IPS-NIHi7 (cell line): ENCODE data around the gene CMTM7.
A peak's percentile ranks its signal among the peaks of the same experiment; 100 is the strongest.
"Not testable (repeated sequence)": the region's sequence is repeated elsewhere in the genome, so short reads cannot be mapped to it uniquely, and the experiment has no call there.

ENCODE experiments used
- DNase-seq: peaks from one replicate; pipeline ENCODE4 v3.0.0; 2012; ENCODE audit warnings: mixed read lengths; ENCODE audit errors: extremely low spot score

CMTM7 gene

DNA sequence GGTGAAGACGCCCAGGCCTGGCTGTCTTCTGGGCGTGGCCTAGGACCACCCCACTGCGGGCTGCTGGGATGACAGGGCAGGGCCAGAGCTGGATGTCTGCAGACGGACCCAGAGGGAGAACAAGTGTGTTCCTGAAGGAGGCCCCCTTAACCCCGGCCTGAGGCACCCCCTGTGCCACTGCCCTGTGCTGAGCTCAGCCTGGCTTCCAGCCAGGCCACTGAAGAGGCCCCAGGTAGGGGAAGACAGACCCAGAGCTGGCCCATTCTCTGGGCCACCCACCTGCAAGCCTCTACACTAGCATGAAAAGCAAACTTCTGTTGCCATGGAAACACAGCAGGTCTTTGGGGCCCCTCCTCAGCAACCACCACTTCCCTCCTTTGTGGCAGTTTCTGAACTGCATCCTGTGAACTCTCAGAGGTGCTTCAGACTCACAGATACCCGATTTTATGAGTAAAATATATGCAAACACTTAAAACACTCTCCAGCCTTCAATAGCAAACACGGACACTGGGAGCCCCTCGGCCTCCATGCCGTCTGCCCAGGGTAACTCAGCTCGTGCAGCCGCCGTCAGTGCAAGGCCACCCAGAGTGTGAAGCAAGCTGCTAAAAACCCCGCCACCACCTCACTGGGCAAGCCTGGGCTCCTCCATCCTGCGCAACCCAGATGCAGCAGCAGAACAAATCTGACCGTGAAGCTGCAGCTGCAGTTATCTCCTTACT is 68.5 kb downstream of the CMTM7 start:
- DNase-seq = peak; percentile 84

DNA sequence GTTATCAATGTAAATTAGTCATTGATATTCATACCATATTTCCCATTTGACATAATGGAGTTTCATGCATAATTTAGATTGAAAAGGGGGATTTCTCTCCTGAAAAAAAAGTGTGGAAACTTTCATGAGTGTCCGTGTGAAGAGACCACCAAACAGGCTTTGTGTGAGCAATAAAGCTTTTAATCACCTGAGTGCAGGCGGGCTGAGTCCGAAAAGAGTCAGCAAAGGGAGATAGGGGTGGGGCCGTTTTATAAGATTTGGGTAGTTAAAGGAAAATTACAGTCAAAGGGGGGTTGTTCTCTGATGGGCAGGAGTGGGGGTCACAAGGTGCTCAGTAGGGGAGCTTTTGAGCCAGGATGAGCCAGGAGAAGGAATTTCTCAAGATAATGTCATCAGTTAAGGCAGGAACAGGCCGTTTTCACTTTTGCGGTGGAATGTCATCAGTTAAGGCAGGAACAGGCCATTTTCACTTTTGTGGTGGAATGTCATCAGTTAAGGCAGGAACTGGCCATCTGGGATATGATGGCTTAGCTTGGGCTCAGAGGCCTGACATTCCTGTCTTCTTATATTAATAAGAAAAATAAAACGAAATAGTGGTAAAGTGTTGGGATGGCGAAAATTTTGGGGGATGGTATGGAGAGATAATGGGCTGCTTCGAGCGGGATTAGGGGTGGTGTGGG is 69.3 kb downstream of the CMTM7 start:
- not testable (repeated sequence) for DNase-seq

DNA sequence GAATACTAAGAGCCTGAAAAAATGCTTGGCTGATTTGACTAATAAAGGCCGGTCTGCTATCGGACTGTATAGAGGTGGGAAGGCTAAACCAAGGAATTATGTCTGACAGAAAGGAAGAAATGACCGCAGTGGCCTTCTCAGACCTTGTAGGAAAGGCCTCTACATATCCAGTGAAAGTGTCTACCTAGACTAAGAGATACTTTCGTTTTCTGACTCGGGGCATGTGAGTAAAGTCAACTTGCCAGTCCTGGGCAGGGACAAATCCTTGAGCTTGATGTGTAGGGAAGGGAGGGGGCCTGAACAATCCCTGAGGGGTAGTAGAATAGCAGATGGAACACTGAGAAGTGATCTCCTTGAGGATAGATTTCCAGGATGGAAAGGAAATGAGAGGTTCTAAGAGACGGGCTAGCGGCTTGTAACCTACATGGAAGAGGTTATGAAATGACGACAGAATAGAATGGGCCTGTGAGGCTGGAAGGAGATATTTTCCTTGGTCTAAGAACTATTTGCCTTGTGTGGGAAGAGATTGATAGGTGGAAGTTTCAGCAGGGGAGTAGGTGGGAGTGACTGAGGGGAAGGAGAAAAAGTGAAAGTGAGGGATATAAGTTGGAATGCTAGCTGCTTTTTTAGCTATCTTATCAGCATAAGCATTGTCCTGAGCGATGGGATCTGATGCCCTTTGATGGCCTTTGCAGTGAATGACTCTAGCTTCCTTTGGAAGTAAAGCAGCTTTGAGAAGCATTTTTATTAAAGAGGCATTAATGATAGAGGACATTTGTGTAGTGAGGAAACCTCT is 70.7 kb downstream of the CMTM7 start:
- DNase-seq = not testable (repeated sequence)

DNA sequence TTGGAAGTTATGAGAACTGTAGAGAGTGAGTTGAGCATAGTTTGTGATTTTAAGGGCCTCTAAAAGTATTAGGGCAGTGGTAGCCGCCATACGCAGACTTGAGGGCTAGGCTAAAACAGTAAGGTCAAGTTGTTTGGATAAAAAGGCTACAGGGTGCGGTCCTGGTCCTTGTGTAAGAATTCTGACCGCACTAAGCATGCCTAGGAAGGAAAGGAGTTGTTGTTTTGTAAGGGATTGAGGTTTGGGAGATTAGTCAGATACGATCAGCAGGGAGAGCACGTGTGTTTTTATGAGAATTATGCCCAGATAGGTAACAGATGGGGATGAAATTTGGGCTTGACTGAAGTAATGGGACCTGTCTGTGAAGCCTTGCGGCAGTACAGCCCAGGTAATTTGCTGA is 71.8 kb downstream of the CMTM7 start:
- not testable (repeated sequence) for DNase-seq

DNA sequence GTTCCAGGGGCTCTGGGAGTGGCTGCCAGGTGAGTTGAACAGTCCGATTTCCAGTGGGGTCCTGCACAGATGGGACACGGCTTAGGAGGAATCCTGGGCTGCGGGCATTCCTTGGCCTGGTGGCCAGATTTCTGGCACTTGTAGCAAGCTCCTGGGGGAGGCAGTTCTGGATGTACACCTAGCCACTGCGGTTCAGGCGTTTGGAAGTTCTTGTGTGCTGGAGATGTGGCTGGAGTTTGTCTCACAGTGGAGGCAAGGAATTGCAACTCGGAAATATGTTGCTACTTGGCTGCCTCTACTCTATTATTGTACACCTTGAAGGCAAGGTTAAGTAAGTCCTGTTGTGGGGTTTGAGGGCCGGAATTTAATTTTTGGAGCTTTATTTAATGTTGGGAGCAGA is 73.1 kb downstream of the CMTM7 start:
- not testable (repeated sequence) for DNase-seq

DNA sequence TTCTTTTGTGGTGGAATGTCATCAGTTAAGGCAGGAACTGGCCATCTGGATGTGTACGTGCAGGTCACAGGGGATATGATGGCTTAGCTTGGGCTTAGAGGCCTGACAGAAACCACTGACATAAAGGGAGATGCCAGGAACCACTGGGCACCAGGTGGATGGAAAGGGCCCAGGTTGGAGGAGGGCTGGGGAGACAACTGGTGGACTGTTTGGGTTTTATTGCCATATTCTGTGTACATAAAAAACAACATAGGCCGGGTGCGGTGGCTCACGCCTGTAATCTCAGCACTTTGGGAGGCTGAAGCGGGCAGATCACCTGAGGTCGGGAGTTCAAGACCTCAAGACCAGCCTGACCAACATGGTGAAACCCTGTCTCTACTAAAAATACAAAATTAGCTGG is 75.2 kb downstream of the CMTM7 start:
- DNase-seq = not testable (repeated sequence)

DNA sequence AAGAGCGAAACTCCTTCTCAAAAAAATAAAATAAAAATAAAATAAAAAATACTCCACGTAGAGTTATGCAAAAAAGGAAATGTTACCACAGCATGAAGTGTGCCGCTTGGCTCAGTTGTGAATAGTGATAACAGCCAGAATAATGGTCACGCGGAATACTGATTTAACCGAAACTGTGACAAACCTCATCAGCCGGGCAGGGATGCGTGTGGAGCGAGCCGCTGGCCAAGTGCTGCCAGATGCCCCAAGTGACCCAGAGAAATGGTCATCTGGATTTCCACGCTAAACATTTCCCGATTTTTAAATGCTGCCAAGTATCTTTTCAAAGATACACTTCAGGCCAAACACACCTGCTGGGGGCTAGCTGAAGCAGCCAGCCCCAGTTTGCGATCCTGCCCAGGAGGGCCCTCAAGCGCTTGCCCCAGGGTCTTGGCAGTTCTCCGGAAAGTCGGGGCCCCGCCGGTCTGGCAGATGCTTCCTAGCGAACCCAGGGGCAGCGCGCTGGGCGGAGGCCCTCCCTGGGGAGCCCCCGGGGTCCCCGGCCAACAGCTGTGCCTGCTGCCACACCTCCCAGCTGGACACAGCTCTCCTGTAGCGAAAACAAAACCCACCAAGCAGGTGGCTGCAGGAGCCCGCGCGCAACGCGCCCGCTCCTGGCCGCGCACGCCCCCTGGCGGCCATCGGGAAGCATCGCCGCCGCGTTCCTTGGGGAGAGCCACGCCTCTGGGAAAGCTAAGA is 75.8 kb downstream of the CMTM7 start:
- DNase-seq = peak; percentile 91

DNA sequence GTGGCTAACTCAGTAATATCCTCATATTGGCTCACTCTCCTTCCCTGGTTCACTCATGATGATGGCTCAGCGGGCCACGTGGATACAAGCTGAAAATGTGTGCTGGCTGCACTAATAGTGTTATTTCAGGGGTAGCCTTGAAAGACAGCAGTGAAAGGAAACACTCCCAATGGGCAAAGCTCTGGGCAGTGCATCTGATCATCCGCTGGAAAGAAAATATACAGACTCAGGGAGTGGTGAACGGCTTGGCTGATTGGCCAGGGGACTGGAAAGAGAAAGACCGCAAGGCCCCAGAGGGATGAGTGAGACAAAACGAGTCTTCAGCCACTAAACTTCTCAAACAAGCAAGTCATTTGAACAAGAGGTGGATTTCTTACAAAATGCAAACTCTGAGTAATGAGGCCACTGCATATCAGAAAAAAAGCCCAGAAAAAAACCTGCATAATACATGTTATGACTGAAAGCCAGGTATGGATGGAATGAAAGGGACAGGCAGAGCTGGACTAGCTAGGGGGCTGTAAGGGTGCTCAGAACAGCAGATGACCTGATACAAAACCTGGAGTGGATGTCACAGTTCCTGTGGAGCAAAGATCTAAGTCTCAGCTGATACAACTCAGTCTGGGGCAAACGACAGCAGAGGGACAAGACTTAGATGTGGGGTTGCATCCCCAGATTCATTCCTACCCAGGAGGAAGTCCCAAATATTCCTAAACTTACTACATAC is 77.7 kb downstream of the CMTM7 start:
- no peak for DNase-seq

DNA sequence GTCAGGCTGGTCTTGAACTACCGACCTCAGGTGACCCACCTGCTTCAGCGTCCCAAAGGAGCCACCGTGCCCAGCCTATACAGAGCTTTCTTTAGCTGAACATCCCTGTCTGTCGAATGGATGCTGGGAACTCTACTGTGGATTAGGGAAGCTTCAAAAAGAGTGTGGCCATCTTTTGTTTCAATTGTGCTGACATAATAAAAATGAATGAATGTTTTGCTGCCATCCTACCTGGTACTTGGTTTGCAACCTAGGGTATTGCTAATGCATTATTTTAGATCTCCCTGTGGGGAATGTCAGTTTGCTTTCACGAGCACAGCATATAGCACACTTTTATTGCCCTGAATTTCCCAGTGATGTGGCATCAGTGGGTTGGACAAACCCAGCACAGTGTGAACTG is 78.7 kb downstream of the CMTM7 start:
- no peak for DNase-seq

DNA sequence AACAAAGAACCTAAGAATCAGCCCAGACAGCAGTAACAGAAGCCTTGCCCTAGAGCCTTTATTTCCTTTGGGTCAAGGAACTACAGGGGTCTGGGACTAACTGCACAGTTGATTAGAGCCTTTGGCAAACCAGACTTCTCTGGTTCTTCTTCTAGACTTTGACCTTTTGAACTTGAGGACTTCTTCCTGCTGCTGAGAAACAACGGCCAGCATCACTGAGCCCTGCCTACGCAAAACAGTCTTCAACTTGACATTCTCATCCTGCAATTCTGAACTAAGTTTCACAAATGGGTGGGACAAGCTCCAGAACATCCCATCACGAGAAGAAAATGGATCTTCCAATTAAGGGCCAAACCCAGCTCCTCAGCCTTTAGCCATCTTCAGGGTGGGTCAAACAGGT is 79.6 kb downstream of the CMTM7 start:
- DNase-seq = no peak

DNA sequence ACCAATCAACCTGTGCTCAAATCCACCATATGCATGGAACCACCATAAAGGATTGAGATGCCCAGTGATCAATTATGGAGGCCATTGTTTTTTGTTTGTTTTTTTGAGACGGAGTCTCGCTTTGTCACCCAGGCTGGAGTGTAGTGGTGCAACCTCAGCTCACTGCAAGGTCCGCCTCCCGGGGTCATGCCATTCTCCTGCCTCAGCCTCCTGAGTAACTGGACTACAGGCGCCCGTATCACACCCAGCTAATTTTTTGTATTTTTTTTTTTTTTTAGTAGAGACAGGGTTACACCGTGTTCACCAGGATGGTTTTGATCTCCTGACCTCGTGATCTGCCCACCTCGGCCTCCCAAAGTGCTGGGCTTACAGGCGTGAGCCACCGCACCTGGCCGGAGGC is 80.5 kb downstream of the CMTM7 start:
- not testable (repeated sequence) for DNase-seq

DNA sequence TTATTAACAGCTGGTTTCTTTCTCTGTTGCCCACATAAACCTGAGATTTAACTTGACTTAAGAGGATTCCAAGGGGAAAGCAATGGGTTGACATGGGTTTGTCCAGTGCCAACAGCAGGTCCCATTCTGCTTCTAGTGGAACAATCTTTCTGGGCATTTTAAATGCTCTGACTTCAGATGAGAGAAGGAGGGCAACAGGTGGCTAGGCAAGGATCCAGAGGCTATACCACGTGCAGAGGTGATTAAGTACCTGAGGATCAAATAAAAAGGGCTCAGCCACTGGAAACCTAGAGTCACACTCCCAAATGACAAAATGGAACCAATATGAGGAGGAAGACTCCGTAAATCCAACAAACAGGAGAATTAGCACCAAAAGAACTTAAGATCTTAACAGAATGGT is 82.5 kb downstream of the CMTM7 start:
- no peak for DNase-seq

DNA sequence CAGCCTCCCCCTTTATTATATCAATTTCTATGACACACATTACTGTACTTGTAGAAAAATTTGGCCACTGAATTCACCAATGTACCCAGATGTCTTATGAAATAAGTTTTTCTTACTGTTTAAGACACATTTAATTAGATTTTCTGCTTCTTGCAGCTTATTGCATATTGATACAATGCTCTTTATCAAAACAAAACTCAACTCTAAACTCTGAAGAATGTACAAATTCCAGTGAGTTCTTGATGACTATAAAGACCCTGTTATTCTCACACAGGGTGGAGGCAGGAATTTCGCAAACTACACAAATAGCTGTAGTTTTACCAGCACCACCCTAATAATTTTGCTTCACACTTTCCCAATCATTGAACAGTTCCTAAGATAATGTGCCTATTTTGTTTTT is 89.0 kb downstream of the CMTM7 start:
- no peak for DNase-seq

DNA sequence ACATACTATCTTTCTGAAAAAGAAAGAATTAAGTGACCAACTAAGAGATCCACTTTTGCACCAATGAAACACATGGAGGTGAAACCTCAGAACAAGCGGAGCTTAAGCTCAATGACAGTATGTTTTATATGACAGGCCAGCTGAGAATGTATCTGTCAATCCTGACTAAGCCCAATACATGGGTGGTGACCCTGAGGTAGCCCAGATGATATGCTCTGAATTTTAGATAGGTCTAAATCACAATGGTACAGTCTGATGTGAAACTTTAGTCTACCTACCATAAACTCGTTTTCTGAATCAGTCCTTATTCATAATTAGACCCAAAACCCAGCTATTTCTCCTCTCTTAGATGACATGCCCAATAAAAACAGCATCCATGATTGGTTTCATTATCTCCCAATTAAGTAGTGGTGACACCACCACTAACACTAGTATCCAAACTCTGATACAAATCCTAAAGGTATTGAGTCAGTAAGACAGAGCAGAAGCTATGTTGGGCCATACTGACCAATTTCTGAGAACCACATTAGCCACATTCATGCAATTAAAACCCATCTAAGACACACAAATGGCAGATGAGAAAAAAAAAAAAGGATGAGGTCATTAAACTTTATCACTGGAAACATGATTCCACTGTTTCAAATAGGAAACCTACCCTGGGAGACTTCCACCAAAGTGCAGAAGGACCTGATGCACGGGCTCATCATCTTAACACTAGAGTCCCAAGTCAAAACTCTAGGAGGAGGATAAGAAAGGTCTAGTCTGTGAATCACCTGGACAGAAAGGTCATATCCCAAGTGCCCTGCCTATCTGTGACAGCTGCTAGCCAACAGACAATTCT is 90.4 kb downstream of the CMTM7 start:
- DNase-seq = no peak

DNA sequence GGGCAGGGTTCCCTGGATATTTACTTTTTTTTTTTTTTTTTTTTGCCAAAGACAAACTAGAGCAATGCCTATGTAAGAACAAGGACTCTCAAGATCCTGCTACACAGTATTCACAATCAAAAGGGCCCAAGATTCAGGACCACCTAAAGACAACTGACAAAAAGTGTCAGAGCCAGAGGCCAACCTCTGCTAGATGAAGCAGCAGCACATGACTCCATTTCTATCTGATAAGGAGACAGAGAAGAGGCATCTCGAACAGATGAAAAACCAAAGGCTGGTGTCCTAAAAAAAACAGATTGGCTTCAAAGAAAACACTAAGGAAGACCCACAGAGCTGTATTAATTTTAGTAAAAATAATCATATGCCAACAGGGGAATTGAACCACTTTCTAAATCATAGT is 91.0 kb downstream of the CMTM7 start:
- no peak for DNase-seq

DNA sequence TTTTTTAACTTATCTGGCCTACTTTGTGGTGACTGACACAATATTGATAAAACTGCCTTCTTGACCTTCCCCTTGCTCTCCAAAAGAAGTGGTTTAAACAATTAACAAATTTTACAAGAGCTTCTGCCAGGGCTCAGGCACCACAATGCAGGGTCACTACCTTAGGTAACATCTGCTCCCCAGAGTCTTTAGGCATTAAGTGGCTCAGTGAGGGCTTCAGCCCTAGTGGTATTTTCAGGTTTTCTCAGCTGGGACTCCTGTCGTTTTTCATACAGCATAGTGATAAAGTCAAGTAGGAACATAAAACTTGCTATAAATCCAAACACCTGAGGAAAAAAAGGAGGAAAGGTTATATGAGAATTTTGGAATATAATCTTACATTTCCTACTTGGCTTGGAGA is 92.1 kb downstream of the CMTM7 start:
- no peak for DNase-seq

DNA sequence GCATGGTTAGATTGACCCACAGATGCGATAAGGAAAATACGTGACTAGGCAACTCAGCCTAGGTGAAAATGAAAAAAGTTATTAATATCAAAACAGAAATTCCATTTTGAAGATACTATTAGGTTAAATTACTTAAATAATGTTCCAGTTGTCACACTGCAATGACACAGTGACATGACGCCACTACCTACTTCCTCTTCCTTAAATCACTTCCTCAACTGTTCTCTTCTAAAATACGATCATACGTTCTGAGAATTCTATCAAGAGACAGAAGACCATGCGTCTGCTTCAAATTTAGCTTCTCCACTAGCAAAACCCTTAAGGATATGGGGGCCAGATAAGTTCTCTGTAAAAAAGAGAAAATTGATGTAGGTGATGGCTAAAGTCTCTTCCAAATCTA is 92.8 kb downstream of the CMTM7 start:
- DNase-seq = no peak

DNA sequence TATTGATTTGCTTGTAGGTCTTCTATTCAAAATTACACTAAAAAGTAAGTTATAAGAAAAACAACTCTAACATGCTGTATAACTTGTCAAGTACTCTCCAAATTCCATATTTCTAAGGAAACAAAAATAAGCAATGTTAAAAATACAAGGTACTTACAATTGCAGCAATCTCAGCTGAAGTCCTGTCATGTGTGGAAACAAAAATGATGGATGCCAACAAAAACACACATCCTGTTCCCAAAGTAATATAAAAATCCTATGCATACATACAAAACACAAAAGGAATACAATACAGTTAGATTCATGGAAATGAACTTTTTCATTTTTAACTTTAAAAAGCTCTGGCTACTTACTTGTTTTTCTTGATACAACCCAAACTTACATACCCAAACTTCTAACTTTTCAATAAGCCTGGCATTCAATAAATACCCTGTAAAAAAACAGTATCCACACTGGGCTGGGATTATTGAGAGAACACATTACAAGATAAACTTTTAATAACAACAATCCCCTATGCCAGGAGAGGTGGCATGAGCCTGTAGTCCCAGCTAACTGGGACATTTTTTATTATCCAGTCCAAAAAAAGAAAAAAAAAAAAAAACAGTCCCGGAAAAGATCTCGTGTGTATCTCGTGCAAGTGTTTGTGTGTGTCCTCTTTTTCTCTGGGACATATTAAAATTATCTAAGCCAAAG is 96.3 kb downstream of the CMTM7 start:
- DNase-seq = no peak

DNA sequence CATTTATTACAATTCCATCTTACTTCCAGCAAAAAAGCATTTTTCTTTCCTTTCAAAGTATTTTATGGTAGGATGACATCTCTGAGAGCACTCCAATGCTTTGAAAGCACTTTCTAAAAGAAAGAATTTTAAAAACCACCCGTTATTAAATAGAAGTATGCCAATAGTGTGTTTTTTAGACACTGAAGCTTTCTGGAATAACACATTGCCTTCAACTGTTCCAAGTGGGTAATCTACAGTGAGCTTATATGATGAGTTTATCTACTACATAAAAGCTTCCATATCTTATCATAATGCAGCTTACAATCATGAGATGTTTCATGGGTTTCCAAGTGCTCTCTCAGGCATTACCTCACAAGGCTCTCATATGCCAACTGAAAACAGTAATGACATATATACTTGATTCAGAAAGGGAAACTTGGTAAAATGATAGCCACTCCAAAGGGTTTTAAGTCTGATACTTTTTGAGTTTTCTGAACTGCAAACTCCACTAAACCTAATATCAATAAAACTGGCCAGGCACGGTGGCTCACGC is 96.9 kb downstream of the CMTM7 start:
- no peak for DNase-seq
